A549 (cell line): Measurements from ENCODE around the gene MAP3K13. TPM values are rescaled to one million over a fixed set of nuclear protein-coding genes. Genes with fewer than 3 reads are reported as not detected.

ENCODE experiments used
- ATAC-seq, 2 experiments: fragments of 200-7000 bp in 1 of 2; fragments of >200 bp in 1 of 2; cut with Nextera tagmentation in 1 of 2; cut with Tn5 transposase in 1 of 2; 3 replicates each; pipeline versions ENCODE4 v1.8.0 to v1.9.1; 2018 to 2020; ENCODE audit warnings: mild to moderate bottlenecking in 1 of 2, moderate library complexity in 1 of 2
- CTCF ChIA-PET: fragments of 300-600 bp; sonication (Branson Sonifier 250); formaldehyde crosslinking; extraction: SDS; loops from one replicate; lab custom pipeline; 2021; ENCODE audit warnings: antibody characterized with exemption, inconsistent platforms; lab: Yijun Ruan, JAX
- POLR2A ChIA-PET: fragments of 350-600 bp; formaldehyde crosslinking; extraction: SDS; loops from one replicate; lab custom pipeline; 2021; ENCODE audit warnings: antibody characterized with exemption, inconsistent platforms; lab: Yijun Ruan, JAX
- DNase-seq, 2 experiments: peaks; one replicate each; pipeline versions ENCODE4 v3.0.0 to v3.0.0-alpha.2; 2011 to 2016; ENCODE audit warnings: low read depth in 1 of 2, low spot score in 1 of 2
- FAIRE-seq: peaks from 2 replicates; lab custom pipeline; 2011; peaks lifted over from hg19 to GRCh38; lab: Jason Lieb, UNC
- H3K27ac ChIP-seq, 2 experiments: fragments of >200 bp; sonication (Bioruptor Twin); formaldehyde crosslinking; 3 replicates each; pipeline ENCODE4 v1.5.1; 2016 to 2017
- H3K4me1 ChIP-seq: fragments of >200 bp; sonication (Bioruptor Twin); formaldehyde crosslinking; 3 replicates; pipeline ENCODE4 v1.6.1; 2016
- H3K4me2 ChIP-seq: fragments of >200 bp; sonication (Bioruptor Twin); formaldehyde crosslinking; 3 replicates; pipeline ENCODE4 v1.6.1; 2016
- H3K4me3 ChIP-seq: fragments of >200 bp; sonication (Bioruptor Twin); formaldehyde crosslinking; 3 replicates; pipeline ENCODE4 v1.5.1; 2016
- H3K9me3 ChIP-seq: fragments of >200 bp; sonication (Bioruptor Twin); formaldehyde crosslinking; 3 replicates; pipeline ENCODE4 v1.6.1; 2016
- BCL3 ChIP-seq: fragments of >200 bp; sonication (Bioruptor Twin); formaldehyde crosslinking; IDR thresholded peaks from 3 replicates; pipeline ENCODE4 v1.6.1; 2016
- BHLHE40 ChIP-seq: IDR thresholded peaks from 2 replicates; pipeline ENCODE4 v1.6.1; 2012; ENCODE audit warnings: low read depth, low read length, inconsistent platforms
- CBX8 ChIP-seq: fragments of 200-600 bp; sonication (generic); IDR thresholded peaks from 2 replicates; pipeline ENCODE4 v1.6.1; 2016
- CTCF ChIP-seq: fragments of >200 bp; sonication (Bioruptor Twin); formaldehyde crosslinking; IDR thresholded peaks from 3 replicates; pipeline ENCODE4 v1.5.1; 2016
- ELK1 ChIP-seq: fragments of 150-350 bp; IDR thresholded peaks from 2 replicates; pipeline ENCODE4 v1.6.1; 2014; ENCODE audit warnings: low read depth, mild to moderate bottlenecking, low read length
- ESRRA ChIP-seq: fragments of 150-350 bp; IDR thresholded peaks from 2 replicates; pipeline ENCODE4 v1.6.1; 2014; ENCODE audit warnings: mild to moderate bottlenecking, low read length, borderline replicate concordance
- HDAC2 ChIP-seq: fragments of 200-600 bp; sonication (generic); IDR thresholded peaks from 2 replicates; pipeline ENCODE4 v1.6.1; 2016
- HMGXB4 ChIP-seq: fragments of 250-450 bp; sonication (Bioruptor Pico); IDR thresholded peaks from 2 replicates; pipeline ENCODE4 v1.5.0; 2021; ENCODE audit warnings: mild to moderate bottlenecking, moderate library complexity, borderline replicate concordance
- KDM5A ChIP-seq: fragments of 200-600 bp; sonication (generic); IDR thresholded peaks from 2 replicates; pipeline ENCODE4 v1.6.1; 2016; ENCODE audit warnings: antibody characterized with exemption, mild to moderate bottlenecking
- MYC ChIP-seq: IDR thresholded peaks from 2 replicates; pipeline ENCODE4 v1.6.1; 2012; ENCODE audit warnings: mild to moderate bottlenecking, inconsistent platforms, low read length, improper control_type of control experiment, borderline replicate concordance
- NR3C1 ChIP-seq: fragments of >200 bp; sonication (Bioruptor Twin); formaldehyde crosslinking; IDR thresholded peaks from 3 replicates; pipeline ENCODE4 v1.6.1; 2017
- RARB ChIP-seq: fragments of 250-450 bp; sonication (Bioruptor Pico); IDR thresholded peaks from 2 replicates; pipeline ENCODE4 v1.8.0; 2021; ENCODE audit warnings: mild to moderate bottlenecking, moderate library complexity
- RNF2 ChIP-seq: fragments of 200-600 bp; sonication (generic); IDR thresholded peaks from 2 replicates; pipeline ENCODE4 v1.6.1; 2016; ENCODE audit warnings: low read depth, mild to moderate bottlenecking, antibody characterized with exemption, moderate library complexity, borderline replicate concordance
- SMC3 ChIP-seq: fragments of >200 bp; sonication (Bioruptor Twin); formaldehyde crosslinking; IDR thresholded peaks from 3 replicates; pipeline ENCODE4 v1.6.1; 2018; ENCODE audit warnings: inconsistent platforms
- USF2 ChIP-seq: fragments of 450-650 bp; IDR thresholded peaks from 2 replicates; pipeline ENCODE4 v1.6.1; 2014; ENCODE audit warnings: antibody characterized with exemption
- ZC3H11A ChIP-seq: fragments of 450-650 bp; IDR thresholded peaks from 2 replicates; pipeline ENCODE4 v1.6.1; 2014; ENCODE audit warnings: antibody characterized with exemption, mild to moderate bottlenecking
- ZNF302 ChIP-seq: fragments of 250-450 bp; sonication (Bioruptor Pico); IDR thresholded peaks from 2 replicates; pipeline ENCODE4 v1.9.0; 2021; ENCODE audit warnings: inconsistent platforms, mild to moderate bottlenecking, moderate library complexity
- WGBS: methylation state at CpG from one replicate; pipeline ENCODE4 v1.1.6; 2017; ENCODE audit errors: missing lambda C conversion rate; 5-methylcytosine and 5-hydroxymethylcytosine counted together
- polyA plus RNA-seq, 4 experiments: library from polyadenylated mRNA; depleted of rRNA in 3 of 4; stranded (reverse); fragments of >200 nt; fragmentation: RNase III in 1 of 4; extraction: RNeasy Plus Mini Kit Qiagen cat#74134 plus additional on column Dnase treatment in 1 of 4; gene quantifications; 2 replicates in 3 of 4; 3 replicates in 1 of 4; pipeline ENCODE4 v1.2.3, GENCODE V29; 2011 to 2017

Gene MAP3K13
- polyA plus RNA-seq, 2 of the 4 experiments (the other 2 are of a cell fraction) = 15.8 to 23.2 TPM

GRCh38 chr3:185424435-185424834, 61.5 kb downstream of the MAP3K13 start:
- no peak for TF ChIP-seq ZC3H11A
- no peak for TF ChIP-seq BCL3
- no peak for TF ChIP-seq RNF2
- no peak for TF ChIP-seq SMC3
- TF ChIP-seq RARB = no peak
- no peak for TF ChIP-seq ZNF302
- TF ChIP-seq MYC = no peak
- TF ChIP-seq HDAC2 = no peak
- no peak for TF ChIP-seq HMGXB4 (CRISPR knock-in tag)
- DNase-seq = no peak
- no peak for FAIRE-seq
- no peak for ATAC-seq
- Histone ChIP-seq H3K4me3 (no peak overlapping the region), H3K9me3 (no peaks in the 10 kb centered on the region), H3K4me1 (peaks cover 19% of the 10 kb centered on the region), H3K27ac (no peak overlapping the region), H3K4me2 (no peak overlapping the region)
- 67% methylated on average over 1 of the region's 1 CpG for WGBS
- ChIA-PET POLR2A (no interaction called here), CTCF (interaction anchor here (0.6 kb wide), 1 partner anchor 115 kb away, joined by 3 read pairs; no protein-coding TSS in a partner anchor)

GRCh38 chr3:185430375-185430774, 67.4 kb downstream of the MAP3K13 start:
- ChIA-PET POLR2A (no interaction called here), CTCF (interaction anchor here (0.8 to 1.1 kb wide), 2 partner anchors 10 to 13 kb away, joined by 3 read pairs; no protein-coding TSS in a partner anchor)
- DNase-seq (no peak), ATAC-seq (no peak), FAIRE-seq (no peak)
- H3K4me3 ChIP-seq = no peak overlapping the region
- H3K4me2 ChIP-seq = no peak overlapping the region
- H3K27ac ChIP-seq = no peak overlapping the region
- WGBS = 82% methylated on average over 4 of the region's 4 CpGs
- no peaks in the 10 kb centered on the region for H3K4me1 ChIP-seq
- H3K9me3 ChIP-seq = no peaks in the 10 kb centered on the region
- TF ChIP-seq ESRRA = no peak
- TF ChIP-seq ELK1 = no peak
- TF ChIP-seq BHLHE40 = no peak
- no peak for TF ChIP-seq CBX8
- TF ChIP-seq CTCF = no peak
- TF ChIP-seq NR3C1 = no peak
- TF ChIP-seq ZNF302 = no peak
- no peak for TF ChIP-seq KDM5A
- no peak for TF ChIP-seq USF2
- no peak for TF ChIP-seq RNF2
